B cell (primary cell): ENCODE data around the gene ANKRD13D. TPM values are rescaled to one million over a fixed set of nuclear protein-coding genes. Genes with fewer than 3 reads are reported as not detected.

ENCODE experiments used
- ATAC-seq: fragments of 200-7000 bp; cut with Tn5 transposase; one replicate; pipeline ENCODE4 v1.10.0; 2021; ENCODE audit warnings: low read depth, mild to moderate bottlenecking, moderate number of reproducible peaks, moderate library complexity
- CTCF ChIA-PET: fragments of 350-600 bp; sonication (Branson Sonifier 250); formaldehyde crosslinking; loops from one replicate; lab custom pipeline; 2021; ENCODE audit warnings: antibody characterized with exemption, inconsistent platforms; lab: Charles Lee
- POLR2A ChIA-PET: fragments of 350-600 bp; sonication (Branson Sonifier 250); formaldehyde crosslinking; loops from one replicate; lab custom pipeline; 2021; ENCODE audit warnings: antibody characterized with exemption; lab: Charles Lee
- DNase-seq: peaks from one replicate; pipeline ENCODE4 v3.0.0; 2013
- H2AFZ ChIP-seq: 2 replicates; pipeline ENCODE4 v1.6.1; 2012; ENCODE audit warnings: mild to moderate bottlenecking, low read depth, low read length; ENCODE audit not compliant: insufficient read depth, poor library complexity, severe bottlenecking
- H3K27ac ChIP-seq, 2 donors: 1 replicate in 1 of 2; 2 replicates in 1 of 2; pipeline ENCODE4 v1.5.1; 2012 to 2013; ENCODE audit warnings: low read length in 2 of 2, mild to moderate bottlenecking in 2 of 2, moderate library complexity in 1 of 2
- H3K27me3 ChIP-seq, 4 experiments: fragments of 200-600 bp in 1 of 4; sonication (generic) in 1 of 4; replicated peaks in 1 of 4; 1 replicate in 2 of 4; 2 replicates in 2 of 4; pipeline versions ENCODE4 v1.6.1 to v1.7.0; 2013 to 2016; ENCODE audit warnings: low read length in 3 of 4, mild to moderate bottlenecking in 2 of 4, mixed read lengths in 1 of 4, moderate library complexity in 1 of 4; ENCODE audit not compliant: insufficient read depth in 4 of 4, control insufficient read depth in 3 of 4; ENCODE audit errors: control extremely low read depth in 1 of 4
- H3K36me3 ChIP-seq, 2 experiments: replicated peaks in 1 of 2; 1 replicate in 1 of 2; 2 replicates in 1 of 2; pipeline versions ENCODE4 v1.6.1 to v1.7.1; 2013; ENCODE audit warnings: low read length in 1 of 2; ENCODE audit not compliant: insufficient read depth in 2 of 2, control insufficient read depth in 1 of 2; ENCODE audit errors: control extremely low read depth in 1 of 2, extremely low read depth in 1 of 2
- H3K4me1 ChIP-seq, 2 donors: fragments of 200-600 bp in 1 of 2; sonication (generic) in 1 of 2; 1 replicate in 1 of 2; 2 replicates in 1 of 2; pipeline versions ENCODE4 v1.5.1 to v1.6.1; 2013 to 2017; ENCODE audit warnings: low read length in 2 of 2; ENCODE audit not compliant: control insufficient read depth in 2 of 2, insufficient read depth in 2 of 2
- H3K4me2 ChIP-seq: replicated peaks from 2 replicates; pipeline ENCODE3; 2012; ENCODE audit warnings: mild to moderate bottlenecking, low read depth, low read length; ENCODE audit not compliant: poor library complexity, severe bottlenecking
- H3K4me3 ChIP-seq, 5 experiments: fragments of 200-600 bp in 1 of 5; sonication (generic) in 1 of 5; 1 replicate in 3 of 5; 2 replicates in 2 of 5; pipeline versions ENCODE4 v1.5.1 to v1.7.0; 2011 to 2016; ENCODE audit warnings: low read length in 4 of 5, mild to moderate bottlenecking in 4 of 5, low read depth in 2 of 5, control low read depth in 1 of 5, moderate library complexity in 1 of 5; ENCODE audit not compliant: insufficient read depth in 1 of 5; ENCODE audit errors: control extremely low read depth in 1 of 5, extremely low read depth in 1 of 5
- H3K79me2 ChIP-seq: fragments of 200-600 bp; sonication (generic); one replicate; pipeline ENCODE4 v1.6.0; 2016; ENCODE audit warnings: low read length; ENCODE audit not compliant: control insufficient read depth, insufficient read depth
- H3K9ac ChIP-seq: fragments of 200-600 bp; sonication (generic); 2 replicates; pipeline ENCODE4 v1.6.1; 2017; ENCODE audit warnings: mild to moderate bottlenecking, low read length, moderate library complexity
- H3K9me3 ChIP-seq, 3 donors: one replicate each; pipeline versions ENCODE4 v1.6.1 to v1.7.1; 2013; ENCODE audit warnings: low read length in 2 of 3; ENCODE audit not compliant: control insufficient read depth in 2 of 3, insufficient read depth in 1 of 3; ENCODE audit errors: control extremely low read depth in 1 of 3
- H4K20me1 ChIP-seq: 2 replicates; pipeline ENCODE4 v1.6.0; 2012; ENCODE audit warnings: mild to moderate bottlenecking, low read length; ENCODE audit not compliant: insufficient read depth, control insufficient read depth, poor library complexity, severe bottlenecking
- H3K27ac Mint-ChIP-seq: one replicate; pipeline ENCODE4 v1.8.0; 2021; ENCODE audit warnings: mixed read lengths
- H3K27me3 Mint-ChIP-seq: one replicate; pipeline ENCODE4 v1.8.0; 2021; ENCODE audit warnings: mixed read lengths
- H3K4me1 Mint-ChIP-seq: one replicate; pipeline ENCODE4 v1.8.0; 2021; ENCODE audit warnings: mixed read lengths
- H3K4me3 Mint-ChIP-seq: one replicate; pipeline ENCODE4 v1.8.0; 2021; ENCODE audit warnings: mixed read lengths
- H3K9me3 Mint-ChIP-seq: one replicate; pipeline ENCODE4 v1.8.0; 2022; ENCODE audit warnings: mixed read lengths; ENCODE audit not compliant: insufficient read depth
- EZH2 ChIP-seq: IDR thresholded peaks from 2 replicates; pipeline ENCODE4 v1.6.1; 2012; ENCODE audit warnings: borderline replicate concordance, low read depth, mild to moderate bottlenecking, moderate library complexity, low read length; ENCODE audit not compliant: insufficient read depth, poor library complexity, severe bottlenecking
- WGBS: methylation state at CpG from one replicate; pipeline ENCODE4 v1.1.5; 2013; ENCODE audit warnings: missing lambda C conversion rate; ENCODE audit not compliant: insufficient coverage; 5-methylcytosine and 5-hydroxymethylcytosine counted together
- intact Hi-C: fragments of 100-400 bp; cut with micrococcal nuclease; formaldehyde crosslinking; loops from one replicate; pipeline ENCODE4 v1.10.0; 2022
- polyA plus RNA-seq: library from polyadenylated mRNA; depleted of rRNA; stranded (reverse); fragments of >200 nt; gene quantifications from 2 replicates; pipeline ENCODE4 v1.2.3, GENCODE V29; 2012
- total RNA-seq, 2 donors: library from RNA; stranded (reverse); fragments of 120-200 nt in 1 of 2; gene quantifications; 1 replicate in 1 of 2; 2 replicates in 1 of 2; pipeline versions ENCODE4 v1.2.3 to v1.2.4, GENCODE V29; 2013 to 2022
- TF ChIP-seq, protein P1 (sequence below): fragments of 200-600 bp; IDR thresholded peaks from one replicate; pipeline ENCODE4 v1.8.0; 2022; ENCODE audit warnings: antibody characterized with exemption, mild to moderate bottlenecking

ANKRD13D gene
- total and polyA plus RNA-seq, 2 donors (not counting 1 experiment from before 2014, with no cell fraction given): 189 to 252 TPM

DNA sequence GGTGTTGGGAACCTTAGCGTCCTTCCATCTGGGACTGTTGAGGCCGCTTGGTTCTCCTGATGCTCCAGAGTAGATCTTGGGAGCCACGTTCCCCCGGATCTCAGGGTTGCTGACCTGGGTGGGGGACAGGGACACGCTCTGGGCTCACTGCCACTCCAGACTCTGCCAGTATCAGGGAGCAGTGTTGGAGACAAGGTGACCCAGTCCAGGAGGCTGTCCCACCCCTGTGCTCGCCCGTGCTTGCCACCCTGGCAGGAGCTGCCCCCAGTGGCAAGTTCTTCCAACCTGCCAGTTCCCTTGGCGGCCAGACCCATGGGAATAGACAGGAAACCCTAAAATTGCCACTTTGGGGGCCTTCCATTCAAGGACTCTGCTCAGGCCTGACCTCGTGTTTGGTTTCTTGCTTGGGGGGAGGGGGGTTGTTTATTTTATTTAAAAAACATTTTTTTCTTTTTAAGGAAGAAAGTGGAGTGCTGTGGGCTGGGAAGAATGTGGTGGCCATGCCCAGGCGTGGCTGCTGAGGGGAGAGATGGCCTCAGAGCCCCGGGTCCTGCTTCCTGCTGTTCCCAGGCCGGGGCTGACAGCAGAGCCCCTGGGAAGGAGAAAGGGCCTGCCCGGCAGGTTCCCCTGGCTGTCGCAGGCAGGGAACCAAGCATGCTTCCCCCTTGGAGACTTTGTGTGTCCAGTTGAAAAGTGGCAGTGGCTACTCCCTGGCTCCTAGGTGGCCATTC is 15.7 kb upstream of the ANKRD13D start:
- Histone ChIP-seq H3K4me1 (peaks cover 98 to 99% of the 10 kb centered on the region in 2 donors), H3K4me3 (peak overlapping the region in 3 of 5 experiments; percentile 5 to 37 (median 21)), H3K36me3 (peaks cover 0 to 77% of the 10 kb centered on the region in 2 experiments), H2AFZ (no peak overlapping the region), H3K4me2 (peak overlapping the region; percentile 92), H3K9ac (peak overlapping the region; percentile 37), H3K79me2 (peaks cover 100% of the 10 kb centered on the region), H3K9me3 (no peaks in the 10 kb centered on the region), H3K27ac (peak overlapping the region; percentile 73 to 82), H3K27me3 (no peaks in the 10 kb centered on the region), H4K20me1 (peaks cover 75% of the 10 kb centered on the region)
- TF ChIP-seq, protein P1, sequence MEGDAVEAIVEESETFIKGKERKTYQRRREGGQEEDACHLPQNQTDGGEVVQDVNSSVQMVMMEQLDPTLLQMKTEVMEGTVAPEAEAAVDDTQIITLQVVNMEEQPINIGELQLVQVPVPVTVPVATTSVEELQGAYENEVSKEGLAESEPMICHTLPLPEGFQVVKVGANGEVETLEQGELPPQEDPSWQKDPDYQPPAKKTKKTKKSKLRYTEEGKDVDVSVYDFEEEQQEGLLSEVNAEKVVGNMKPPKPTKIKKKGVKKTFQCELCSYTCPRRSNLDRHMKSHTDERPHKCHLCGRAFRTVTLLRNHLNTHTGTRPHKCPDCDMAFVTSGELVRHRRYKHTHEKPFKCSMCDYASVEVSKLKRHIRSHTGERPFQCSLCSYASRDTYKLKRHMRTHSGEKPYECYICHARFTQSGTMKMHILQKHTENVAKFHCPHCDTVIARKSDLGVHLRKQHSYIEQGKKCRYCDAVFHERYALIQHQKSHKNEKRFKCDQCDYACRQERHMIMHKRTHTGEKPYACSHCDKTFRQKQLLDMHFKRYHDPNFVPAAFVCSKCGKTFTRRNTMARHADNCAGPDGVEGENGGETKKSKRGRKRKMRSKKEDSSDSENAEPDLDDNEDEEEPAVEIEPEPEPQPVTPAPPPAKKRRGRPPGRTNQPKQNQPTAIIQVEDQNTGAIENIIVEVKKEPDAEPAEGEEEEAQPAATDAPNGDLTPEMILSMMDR: no peak
- TF ChIP-seq EZH2: no peak
- H3K4me3 Mint-ChIP-seq: peak overlapping the region; percentile 98
- no peak for ATAC-seq
- H3K27me3 Mint-ChIP-seq: no peaks in the 10 kb centered on the region
- peak overlapping the region; percentile 98 for H3K27ac Mint-ChIP-seq
- peak; percentile 56 for DNase-seq
- intact Hi-C loops: no loop called here
- ChIA-PET CTCF (interaction anchor here (0.9 to 4.6 kb wide), 5 partner anchors 11 to 108 kb away, joined by 4 to 24 read pairs (median 21); partner anchors contain the start of gene ANKRD13D), POLR2A (interaction anchor here (0.6 to 7.8 kb wide), 6 partner anchors 10 to 72 kb away, joined by 3 to 131 read pairs (median 4); partner anchors contain the start of gene ANKRD13D)
- peaks cover 94% of the 10 kb centered on the region for H3K4me1 Mint-ChIP-seq
- WGBS: 18% methylated on average over 12 of the region's 14 CpGs
- H3K9me3 Mint-ChIP-seq: no peaks in the 10 kb centered on the region
